Measurements from ENCODE around the gene MYL7. TPM values are rescaled to one million over a fixed set of nuclear protein-coding genes. Genes with fewer than 3 reads are reported as not detected.

MYL7 gene
- polyA plus RNA-seq, 1 of the 3 experiments (the other 2 are of a cell fraction), result not detected

GRCh38 chr7:44167920-44168319 is 26.8 kb upstream of the MYL7 start:
- POLR2A ChIA-PET, result no interaction called here
- Histone ChIP-seq H3F3A (replicated peaks; ENCODE audit: insufficient read depth) (peaks cover 3% of the 10 kb centered on the region), H3K36me3 (replicated peaks in 1 of 2; ENCODE audit: control insufficient read depth in 1 of 2, insufficient read depth in 2 of 2, low read length in 1 of 2) (no peaks in the 10 kb centered on the region), H2AFZ (ENCODE audit: low read depth) (no peak overlapping the region), H3K9me2 (no peaks in the 10 kb centered on the region), H3K4me1 (ENCODE audit: control insufficient read depth in 1 of 2, insufficient read depth in 2 of 2, low read depth in 1 of 2, low read length in 1 of 2) (peaks cover 0 to 5% of the 10 kb centered on the region in 2 experiments; a peak in 3 of 4 replicates), H3K27ac (ENCODE audit: low read depth in 2 of 2, low read length in 1 of 2) (no peak overlapping the region), H3K9me3 (no peaks in the 10 kb centered on the region), H3K4me3 (ENCODE audit: low read depth in 2 of 2, low read length in 1 of 2) (no peak overlapping the region), H3K9ac (no peak overlapping the region), H3K79me2 (ENCODE audit: insufficient read depth) (no peaks in the 10 kb centered on the region), H4K20me1 (ENCODE audit: insufficient read depth) (no peaks in the 10 kb centered on the region), H3K4me2 (no peak overlapping the region), H3K27me3 (ENCODE audit: insufficient read depth) (peaks cover 5% of the 10 kb centered on the region; the same call in 1 of the 2 replicates)
- CTCF ChIA-PET, result interaction anchor here (0.7 kb wide), 1 partner anchor 33 kb away, joined by 4 read pairs; no protein-coding TSS in a partner anchor
- DNase-seq, result no peak
- TF ChIP-seq NRF1 (IDR thresholded peaks at IDR 0.05; ENCODE audit: low read depth, low read length) (no peak), POLR2AphosphoS5 (IDR thresholded peaks at IDR 0.05; ENCODE audit: low read depth, low read length) (no peak), JUND (IDR thresholded peaks at IDR 0.05) (no peak), CTCF (IDR thresholded peaks at IDR 0.05) (no peak), GABPA (IDR thresholded peaks at IDR 0.05; ENCODE audit: low read depth) (no peak), ELF1 (IDR thresholded peaks at IDR 0.05) (no peak), TAF1 (IDR thresholded peaks at IDR 0.05; ENCODE audit: borderline replicate concordance, low read depth, low read length) (no peak), RFX5 (IDR thresholded peaks at IDR 0.05; ENCODE audit: low read length) (no peak), PBX3 (IDR thresholded peaks at IDR 0.05) (no peak), RXRA (IDR thresholded peaks at IDR 0.05; ENCODE audit: borderline replicate concordance, low read depth) (no peak), FOXM1 (IDR thresholded peaks at IDR 0.05; ENCODE audit: low read depth) (no peak), FOSL2 (IDR thresholded peaks at IDR 0.05; ENCODE audit: borderline replicate concordance, low read depth) (no peak), USF1 (IDR thresholded peaks at IDR 0.05; ENCODE audit: borderline replicate concordance, low read depth) (no peak), FOXJ3 (CRISPR knock-in tag; IDR thresholded peaks at IDR 0.05) (no peak), REST (IDR thresholded peaks at IDR 0.05; ENCODE audit: low read depth, low read length) (no peak)
